Tibial nerve (tissue), 4 donors: ENCODE results near the gene ALDH8A1. TPM values are rescaled to one million over a fixed set of nuclear protein-coding genes. Genes with fewer than 3 reads are reported as not detected.

Source experiments
- DNase-seq, 2 donors: peaks; one replicate each; pipeline ENCODE4 v3.0.0-alpha.2; 2019; ENCODE audit warnings: low spot score in 2 of 2
- H3K27ac ChIP-seq, 4 donors: fragments of 200-600 bp; sonication (generic) in 3 of 4; one replicate each; pipeline ENCODE4 v1.5.1; 2017 to 2019; ENCODE audit warnings: mild to moderate bottlenecking in 1 of 4
- H3K27me3 ChIP-seq, 2 donors: fragments of 200-600 bp; sonication (generic) in 1 of 2; one replicate each; pipeline versions ENCODE4 v1.5.1 to v1.6.0; 2017 to 2019
- H3K36me3 ChIP-seq, 3 donors: fragments of 200-600 bp; sonication (generic); one replicate each; pipeline ENCODE4 v1.5.1; 2018 to 2019
- H3K4me1 ChIP-seq, 4 donors: fragments of 200-600 bp; sonication (generic) in 3 of 4; one replicate each; pipeline ENCODE4 v1.5.1; 2017 to 2019
- H3K4me3 ChIP-seq, 4 donors: fragments of 200-600 bp; sonication (generic) in 3 of 4; one replicate each; pipeline ENCODE4 v1.5.1; 2017 to 2019; ENCODE audit warnings: mild to moderate bottlenecking in 1 of 4, moderate library complexity in 1 of 4
- H3K9me3 ChIP-seq, 4 donors: fragments of 200-600 bp; sonication (generic) in 3 of 4; one replicate each; pipeline ENCODE4 v1.5.1; 2017 to 2019
- CTCF ChIP-seq, 5 experiments: fragments of 200-600 bp in 3 of 5; fragments of 450-650 bp in 2 of 5; sonication (generic) in 3 of 5; IDR thresholded peaks; one replicate each; pipeline ENCODE4 v1.5.1; 2016 to 2019; ENCODE audit warnings: antibody characterized with exemption in 5 of 5, mild to moderate bottlenecking in 3 of 5, moderate library complexity in 2 of 5
- EP300 ChIP-seq, 2 donors: sonication (generic); formaldehyde crosslinking; IDR thresholded peaks; one replicate each; pipeline ENCODE4 v1.6.1; 2017; ENCODE audit warnings: antibody characterized with exemption in 2 of 2, mild to moderate bottlenecking in 1 of 2
- POLR2A ChIP-seq, 2 donors: fragments of 450-650 bp; IDR thresholded peaks; one replicate each; pipeline ENCODE4 v1.6.1; 2017; ENCODE audit warnings: antibody characterized with exemption in 2 of 2, mild to moderate bottlenecking in 2 of 2, moderate library complexity in 2 of 2
- WGBS, 2 donors: methylation state at CpG; one replicate each; pipeline ENCODE4 v1.1.5; 2018; 5-methylcytosine and 5-hydroxymethylcytosine counted together
- total RNA-seq, 4 donors: library from RNA; depleted of rRNA; stranded (reverse); fragments of >200 nt; gene quantifications; one replicate each; pipeline ENCODE4 v1.1.0, GENCODE V29; 2016

The ALDH8A1 gene
- total RNA-seq, 4 donors from 2014 or later, result 0.90 to 4.2 (median 2.3) TPM

DNA sequence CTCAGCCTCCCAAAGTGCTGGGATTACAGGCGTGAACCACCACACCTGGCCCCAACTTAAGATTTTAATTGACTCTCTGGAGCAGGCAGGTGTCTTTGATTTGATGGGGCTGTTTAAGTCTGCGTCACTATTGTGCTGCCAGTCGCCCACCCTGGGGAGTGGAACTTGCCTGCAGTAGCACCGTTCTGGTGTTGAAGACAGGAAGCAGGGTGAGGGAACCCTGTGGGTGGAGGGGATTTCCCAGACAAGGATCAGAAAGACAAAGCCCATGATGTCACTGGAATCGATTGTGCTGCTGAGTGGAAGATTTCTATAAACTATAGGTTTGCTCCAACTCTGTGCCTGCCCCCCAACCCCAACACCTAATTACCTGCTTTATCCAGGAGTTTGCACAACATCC is 11.0 kb downstream of the ALDH8A1 start:
- no peak overlapping the region for H3K4me3 ChIP-seq
- no peak for TF ChIP-seq CTCF (IDR thresholded peaks at IDR 0.05)
- no peak for TF ChIP-seq EP300 (IDR thresholded peaks at IDR 0.05)
- no peak for TF ChIP-seq POLR2A (IDR thresholded peaks at IDR 0.05)
- no peaks in the 10 kb centered on the region for H3K27me3 ChIP-seq
- H3K9me3 ChIP-seq, result no peaks in the 10 kb centered on the region
- no peaks in the 10 kb centered on the region for H3K36me3 ChIP-seq
- 63% methylated on average over 5 of the region's 5 CpGs for WGBS, 2 donors
- no peak for DNase-seq
- no peak overlapping the region for H3K27ac ChIP-seq
- no peaks in the 10 kb centered on the region for H3K4me1 ChIP-seq

DNA sequence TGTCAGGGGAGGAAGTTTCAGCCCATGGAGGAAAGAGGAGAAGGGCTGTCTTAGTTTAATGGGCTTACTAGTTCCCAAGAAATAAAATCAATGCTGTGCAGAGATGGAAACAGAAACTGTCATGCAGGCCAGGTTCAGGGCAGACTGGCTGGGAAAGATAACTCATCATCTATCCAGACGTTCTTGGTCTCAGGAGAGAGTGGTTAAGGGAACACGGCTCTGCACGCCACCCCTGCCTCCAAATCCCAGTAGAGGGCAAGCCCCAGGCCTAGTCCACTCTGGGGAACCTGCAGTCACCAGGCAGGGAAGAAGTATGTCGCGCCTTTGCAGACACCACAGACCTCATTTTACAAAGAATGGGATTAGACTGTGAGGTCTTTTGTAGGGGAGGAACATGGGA is 12.5 kb downstream of the ALDH8A1 start:
- Histone ChIP-seq H3K27me3 (no peaks in the 10 kb centered on the region), H3K27ac (no peak overlapping the region), H3K4me1 (no peaks in the 10 kb centered on the region), H3K36me3 (peaks cover 0 to 4% (median 0%) of the 10 kb centered on the region in 3 donors), H3K9me3 (no peaks in the 10 kb centered on the region), H3K4me3 (no peak overlapping the region)
- TF ChIP-seq POLR2A (IDR thresholded peaks at IDR 0.05) (no peak), EP300 (IDR thresholded peaks at IDR 0.05) (no peak), CTCF (IDR thresholded peaks at IDR 0.05) (no peak)
- WGBS, 2 donors, result 72 to 73% methylated on average over 5 of the region's 5 CpGs
- DNase-seq, result no peak

- no peak overlapping the region for H3K27ac ChIP-seq
- 68 to 69% methylated on average over 5 of the region's 5 CpGs for WGBS, 2 donors
These were observed 13.0 kb downstream of the ALDH8A1 start for GRCh38 chr6:134936931-134937330.

GRCh38 chr6:134936476-134936875 is 13.4 kb downstream of the ALDH8A1 start:
- no peaks in the 10 kb centered on the region for H3K9me3 ChIP-seq
- TF ChIP-seq CTCF (IDR thresholded peaks at IDR 0.05), result no peak
- no peak for TF ChIP-seq EP300 (IDR thresholded peaks at IDR 0.05)
- TF ChIP-seq POLR2A (IDR thresholded peaks at IDR 0.05), result no peak
- H3K4me1 ChIP-seq, result no peaks in the 10 kb centered on the region
- no peaks in the 10 kb centered on the region for H3K27me3 ChIP-seq
- H3K27ac ChIP-seq, result no peak overlapping the region
- H3K4me3 ChIP-seq, result no peak overlapping the region
- peaks cover 0 to 5% (median 0%) of the 10 kb centered on the region in 3 donors for H3K36me3 ChIP-seq
- DNase-seq, result no peak
- 81 to 84% methylated on average over 5 of the region's 5 CpGs for WGBS, 2 donors

More at GRCh38 chr6:134936931-134937330, 13.0 kb downstream of the ALDH8A1 start:
- H3K4me1 ChIP-seq, result no peaks in the 10 kb centered on the region
- no peak for DNase-seq
- H3K9me3 ChIP-seq, result no peaks in the 10 kb centered on the region
- no peak for TF ChIP-seq POLR2A (IDR thresholded peaks at IDR 0.05)
- no peak for TF ChIP-seq CTCF (IDR thresholded peaks at IDR 0.05)
- no peak for TF ChIP-seq EP300 (IDR thresholded peaks at IDR 0.05)
- peaks cover 0 to 5% (median 0%) of the 10 kb centered on the region in 3 donors for H3K36me3 ChIP-seq
- H3K27me3 ChIP-seq, result no peaks in the 10 kb centered on the region
- no peak overlapping the region for H3K4me3 ChIP-seq

GRCh38 chr6:134934793-134935485 is 15.0 kb downstream of the ALDH8A1 start:
- Histone ChIP-seq H3K27ac (no peak overlapping the region), H3K9me3 (no peaks in the 10 kb centered on the region), H3K4me3 (no peak overlapping the region), H3K36me3 (peaks cover 0 to 5% (median 0%) of the 10 kb centered on the region in 3 donors), H3K4me1 (no peaks in the 10 kb centered on the region), H3K27me3 (no peaks in the 10 kb centered on the region)
- WGBS, 2 donors, result 95 to 99% methylated on average over 5 of the region's 5 CpGs
- no peak for DNase-seq
- no peak for TF ChIP-seq EP300 (IDR thresholded peaks at IDR 0.05)
- TF ChIP-seq POLR2A (IDR thresholded peaks at IDR 0.05), result no peak
